Measurements from ENCODE around the gene PDK3.

PDK3 gene

GRCh38 chrX:24553011-24553410 is 87.9 kb downstream of the PDK3 start:
- no peak for DNase-seq (ENCODE audit: low read depth in 2 of 2)

GRCh38 chrX:24561121-24561520 is 96.0 kb downstream of the PDK3 start:
- DNase-seq (ENCODE audit: low read depth in 2 of 2) = no peak

GRCh38 chrX:24563291-24564010 is 98.4 kb downstream of the PDK3 start:
- no peak for DNase-seq (ENCODE audit: low read depth in 2 of 2)

- DNase-seq (ENCODE audit: low read depth in 2 of 2) = no peak
These were observed 101.2 kb downstream of the PDK3 start for GRCh38 chrX:24566240-24566639.

- DNase-seq (ENCODE audit: low read depth in 2 of 2) = no peak
These were observed 102.1 kb downstream of the PDK3 start for GRCh38 chrX:24567169-24567568.

GRCh38 chrX:24574743-24575142 is 109.7 kb downstream of the PDK3 start:
- no peak for DNase-seq (ENCODE audit: low read depth in 2 of 2)

- DNase-seq (ENCODE audit: low read depth in 2 of 2) = no peak
These were observed 110.4 kb downstream of the PDK3 start for GRCh38 chrX:24575496-24575895.

- no peak for DNase-seq (ENCODE audit: low read depth in 2 of 2)
These were observed 112.0 kb downstream of the PDK3 start for GRCh38 chrX:24577091-24577490.

Measured in stimulated activated CD8-positive, alpha-beta memory T cell treated with anti-CD3 and anti-CD28 coated beads, Interleukin-7, amount 100 ng/mL, for 1 hour (primary cell).